HCT116 (cell line): ENCODE measurements around the gene PEAK3. TPM values are rescaled to one million over a fixed set of nuclear protein-coding genes. Genes with fewer than 3 reads are reported as not detected.

Source experiments
- ATAC-seq: fragments of 200-7000 bp; cut with Tn5 transposase; 2 replicates; pipeline ENCODE4 v1.9.1; 2020; ENCODE audit warnings: mild to moderate bottlenecking, moderate library complexity
- BruUV-seq: library from RNA; stranded (reverse); fragments of 400-500 nt; replicated peaks from 2 replicates; lab custom pipeline; 2021; lab: Mats Ljungman, UMichigan
- CTCF ChIA-PET: fragments of 300-600 bp; sonication (Branson Sonifier 250); formaldehyde crosslinking; loops from one replicate; lab custom pipeline; 2021; ENCODE audit warnings: antibody characterized with exemption; lab: Charles Lee
- POLR2A ChIA-PET: fragments of 300-600, 350-600 bp; sonication (Branson Sonifier 250); formaldehyde crosslinking; loops from one replicate; lab custom pipeline; 2021; ENCODE audit warnings: antibody characterized with exemption; lab: Charles Lee
- RAD21 ChIA-PET, 2 experiments: fragments of 300-600 bp; sonication (Branson Sonifier 250); formaldehyde crosslinking; loops; one replicate each; lab custom pipeline; 2023; ENCODE audit warnings: low total read pairs in 2 of 2; ENCODE audit not compliant: uncharacterized antibody in 2 of 2, unreplicated experiment in 2 of 2, low non-redundant PET in 1 of 2; lab: Charles Lee
- DNase-seq: peaks from one replicate; pipeline ENCODE4 v3.0.0-alpha.2; 2010; ENCODE audit warnings: low read depth, low spot score
- H2AFZ ChIP-seq: fragments of 200-600 bp; shearing (Covaris generic), sonication (generic); 2 replicates; pipeline ENCODE4 v1.6.1; 2017; ENCODE audit warnings: low read depth, mixed run types, mixed read lengths, antibody characterized with exemption, low read length; ENCODE audit not compliant: poor library complexity, severe bottlenecking
- H3K27ac ChIP-seq: 2 replicates; pipeline ENCODE4 v1.5.1; 2012; ENCODE audit warnings: low read depth, low read length
- H3K27me3 ChIP-seq: fragments of 200-600 bp; sonication (generic); 2 replicates; pipeline ENCODE4 v1.6.1; 2016; ENCODE audit warnings: mixed run types, low read length, mixed read lengths; ENCODE audit not compliant: insufficient read depth
- H3K36me3 ChIP-seq, 2 experiments: fragments of 200-500 bp in 1 of 2; fragments of 200-600 bp in 1 of 2; sonication (Bioruptor generic) in 1 of 2; sonication (generic) in 1 of 2; 2 replicates each; pipeline versions ENCODE4 v1.5.1 to v1.6.1; 2014 to 2016; ENCODE audit warnings: low read length in 2 of 2, inconsistent platforms in 1 of 2, mixed read lengths in 1 of 2, mixed run types in 1 of 2; ENCODE audit not compliant: insufficient read depth in 2 of 2, control insufficient read depth in 1 of 2
- H3K4me1 ChIP-seq, 2 experiments: fragments of 200-600 bp in 1 of 2; sonication (generic) in 1 of 2; 2 replicates each; pipeline versions ENCODE4 v1.5.1 to v1.6.1; 2012 to 2017; ENCODE audit warnings: low read length in 2 of 2, inconsistent platforms in 1 of 2, mild to moderate bottlenecking in 1 of 2, mixed read lengths in 1 of 2, mixed run types in 1 of 2, moderate library complexity in 1 of 2; ENCODE audit not compliant: insufficient read depth in 2 of 2, control insufficient read depth in 1 of 2
- H3K4me2 ChIP-seq: fragments of 200-600 bp; sonication (generic); 2 replicates; pipeline ENCODE4 v1.6.1; 2017; ENCODE audit warnings: mixed run types, low read length, mixed read lengths
- H3K4me3 ChIP-seq, 2 experiments: fragments of 200-600 bp in 1 of 2; sonication (generic) in 1 of 2; replicated peaks in 1 of 2; 2 replicates each; pipeline ENCODE4 v1.5.1; 2011 to 2016; ENCODE audit warnings: low read length in 2 of 2, control low read depth in 1 of 2, low read depth in 1 of 2, mild to moderate bottlenecking in 1 of 2, mixed read lengths in 1 of 2, mixed run types in 1 of 2
- H3K79me2 ChIP-seq: fragments of 200-600 bp; sonication (generic); 2 replicates; pipeline ENCODE4 v1.6.1; 2017; ENCODE audit warnings: mild to moderate bottlenecking, mixed run types, low read length, moderate library complexity, mixed read lengths; ENCODE audit not compliant: insufficient read depth
- H3K9ac ChIP-seq: fragments of 200-600 bp; sonication (generic); 2 replicates; pipeline ENCODE4 v1.6.1; 2016; ENCODE audit warnings: low read length, mixed read lengths
- H3K9me2 ChIP-seq: fragments of 200-600 bp; sonication (generic), shearing (Covaris generic); 2 replicates; pipeline ENCODE4 v1.6.1; 2017; ENCODE audit warnings: mixed run types, mild to moderate bottlenecking, moderate library complexity; ENCODE audit not compliant: insufficient read depth
- H3K9me3 ChIP-seq, 2 experiments: fragments of 200-500 bp in 1 of 2; fragments of 200-600 bp in 1 of 2; sonication (Bioruptor generic) in 1 of 2; sonication (generic) in 1 of 2; 2 replicates each; pipeline ENCODE4 v1.6.1; 2014 to 2017; ENCODE audit warnings: low read length in 2 of 2, mixed read lengths in 2 of 2, inconsistent platforms in 1 of 2, low read depth in 1 of 2, mild to moderate bottlenecking in 1 of 2, mixed run types in 1 of 2, moderate library complexity in 1 of 2; ENCODE audit not compliant: control insufficient read depth in 1 of 2, insufficient read depth in 1 of 2
- H4K20me1 ChIP-seq: fragments of 200-600 bp; sonication (generic), shearing (Covaris generic); 2 replicates; pipeline ENCODE4 v1.6.1; 2017; ENCODE audit warnings: mixed run types, mild to moderate bottlenecking, moderate library complexity; ENCODE audit not compliant: insufficient read depth
- POLR2A ChIP-seq: IDR thresholded peaks from 2 replicates; pipeline ENCODE4 v1.7.0; 2011; ENCODE audit warnings: borderline replicate concordance; ENCODE audit not compliant: insufficient read depth, insufficient read length; ENCODE audit errors: extremely low read depth
- RAD21 ChIP-seq: IDR thresholded peaks from 2 replicates; pipeline ENCODE4 v1.6.1; 2012; ENCODE audit warnings: low read depth, mild to moderate bottlenecking
- SP1 ChIP-seq: IDR thresholded peaks from 2 replicates; pipeline ENCODE4 v1.6.1; 2012; ENCODE audit warnings: low read depth
- intact Hi-C: fragments of 100-400 bp; cut with micrococcal nuclease; formaldehyde crosslinking; loops from 2 replicates; pipeline ENCODE4 v1.10.0; 2022
- total RNA-seq: library from RNA; stranded (reverse); gene quantifications from one replicate; pipeline ENCODE4 v1.2.1, GENCODE V29; 2021; ENCODE audit not compliant: unreplicated experiment
- TF ChIP-seq, protein P1 (sequence below), 3 experiments: fragments of 200-600 bp in 1 of 3; sonication (generic) in 1 of 3; IDR thresholded peaks in 2 of 3; conservative IDR thresholded peaks in 1 of 3; 2 replicates each; pipeline ENCODE4 v1.5.1; 2012 to 2017; ENCODE audit warnings: low read depth in 2 of 3, low read length in 2 of 3, antibody characterized with exemption in 1 of 3, borderline replicate concordance in 1 of 3, control low read depth in 1 of 3, mild to moderate bottlenecking in 1 of 3, mixed read lengths in 1 of 3, mixed run types in 1 of 3, moderate library complexity in 1 of 3; ENCODE audit not compliant: insufficient read depth in 1 of 3

The PEAK3 gene
- total RNA-seq, 1 experiment from 2014 or later, result not detected

DNA sequence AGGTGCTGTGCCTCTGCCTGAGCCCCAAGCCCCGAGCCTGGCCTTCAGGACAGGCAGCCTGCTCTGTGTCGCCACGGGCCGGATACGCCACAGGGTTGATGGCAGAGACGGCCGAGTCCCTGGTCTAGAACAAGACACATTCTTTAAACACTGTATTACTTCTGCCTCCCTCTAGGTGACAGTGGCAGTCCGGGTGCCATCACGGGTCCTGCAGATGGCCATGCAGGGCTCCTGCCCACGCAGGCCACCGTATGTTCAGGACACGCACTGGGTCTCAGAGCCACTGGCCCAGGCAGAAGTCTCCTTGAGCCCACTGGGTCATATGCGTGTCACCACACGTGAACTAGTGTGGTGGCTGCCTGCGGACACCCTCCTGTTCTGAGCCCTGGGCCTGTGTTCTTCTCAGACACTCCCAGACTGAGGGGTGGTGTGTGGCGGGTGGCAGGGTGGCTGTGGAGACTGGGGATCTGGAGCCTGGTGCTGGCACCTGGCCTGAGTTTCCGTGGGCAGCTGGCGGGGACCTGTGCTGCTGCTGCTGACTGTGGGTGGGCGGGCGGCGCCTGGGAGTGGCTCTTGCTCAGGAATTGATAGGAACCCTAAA, 50.3 kb downstream of the PEAK3 start:
- POLR2A ChIA-PET, result no interaction called here
- intact Hi-C loops, result no loop called here
- Histone ChIP-seq H3K27me3 (no peaks in the 10 kb centered on the region), H4K20me1 (no peaks in the 10 kb centered on the region; the same call in 1 of the 2 replicates), H3K36me3 (peaks cover 5 to 20% of the 10 kb centered on the region in 2 experiments; a peak in 2 of 4 replicates), H2AFZ (no peak overlapping the region), H3K9me2 (no peaks in the 10 kb centered on the region), H3K4me3 (no peak overlapping the region), H3K79me2 (peaks cover 35% of the 10 kb centered on the region), H3K4me1 (peaks cover 3 to 17% of the 10 kb centered on the region in 2 experiments; a peak in 2 of 4 replicates)
- CTCF ChIA-PET, result interaction anchor here (1.1 kb wide), 1 partner anchor 405 kb away, joined by 3 read pairs; no protein-coding TSS in a partner anchor
- ATAC-seq, result peak; percentile 41
- no TSS peak for BruUV-seq
- RAD21 ChIA-PET, result no interaction called here
- TF ChIP-seq RAD21, result 0 out of 2 replicates have a peak, but pooled peaks have one; percentile 11
- TF ChIP-seq, protein P1, sequence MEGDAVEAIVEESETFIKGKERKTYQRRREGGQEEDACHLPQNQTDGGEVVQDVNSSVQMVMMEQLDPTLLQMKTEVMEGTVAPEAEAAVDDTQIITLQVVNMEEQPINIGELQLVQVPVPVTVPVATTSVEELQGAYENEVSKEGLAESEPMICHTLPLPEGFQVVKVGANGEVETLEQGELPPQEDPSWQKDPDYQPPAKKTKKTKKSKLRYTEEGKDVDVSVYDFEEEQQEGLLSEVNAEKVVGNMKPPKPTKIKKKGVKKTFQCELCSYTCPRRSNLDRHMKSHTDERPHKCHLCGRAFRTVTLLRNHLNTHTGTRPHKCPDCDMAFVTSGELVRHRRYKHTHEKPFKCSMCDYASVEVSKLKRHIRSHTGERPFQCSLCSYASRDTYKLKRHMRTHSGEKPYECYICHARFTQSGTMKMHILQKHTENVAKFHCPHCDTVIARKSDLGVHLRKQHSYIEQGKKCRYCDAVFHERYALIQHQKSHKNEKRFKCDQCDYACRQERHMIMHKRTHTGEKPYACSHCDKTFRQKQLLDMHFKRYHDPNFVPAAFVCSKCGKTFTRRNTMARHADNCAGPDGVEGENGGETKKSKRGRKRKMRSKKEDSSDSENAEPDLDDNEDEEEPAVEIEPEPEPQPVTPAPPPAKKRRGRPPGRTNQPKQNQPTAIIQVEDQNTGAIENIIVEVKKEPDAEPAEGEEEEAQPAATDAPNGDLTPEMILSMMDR (IDR thresholded peaks at IDR 0.05 in 2 of 3, conservative IDR thresholded peaks at IDR 0.05 in 1 of 3; ENCODE audit: borderline replicate concordance in 1 of 3, insufficient read depth in 1 of 3, low read depth in 2 of 3, low read length in 2 of 3), result peak in 2 of 3 experiments; percentile 20 to 25; a peak in 3 of 6 replicates
- TF ChIP-seq POLR2A, result peak; percentile 7
- TF ChIP-seq SP1, result no peak
- TF ChIP-seq, all 23 proteins: peak for 3
- no peak overlapping the region for H3K4me2 ChIP-seq
- H3K9me3 ChIP-seq, result no peaks in the 10 kb centered on the region
- H3K9ac ChIP-seq, result no peak overlapping the region
- no peak for DNase-seq
- H3K27ac ChIP-seq, result peak overlapping the region; percentile 42; the same call in 1 of the 2 replicates
